Thyroid gland (tissue), 4 donors: ENCODE measurements around the gene BLTP2. TPM values are rescaled to one million over a fixed set of nuclear protein-coding genes. Genes with fewer than 3 reads are reported as not detected.

Experiments used
- DNase-seq, 2 donors: peaks; one replicate each; pipeline ENCODE4 v3.0.0-alpha.2; 2019
- H3K27ac ChIP-seq, 3 donors: fragments of 200-600 bp; sonication (generic); 1 replicate in 2 of 3; 2 replicates in 1 of 3; pipeline ENCODE4 v1.5.1; 2016 to 2019; ENCODE audit warnings: mild to moderate bottlenecking in 1 of 3, moderate library complexity in 1 of 3
- H3K27me3 ChIP-seq: fragments of 200-600 bp; sonication (generic); one replicate; pipeline ENCODE4 v1.5.1; 2019
- H3K36me3 ChIP-seq, 2 donors: fragments of 200-600 bp; sonication (generic); one replicate each; pipeline ENCODE4 v1.5.1; 2016 to 2019
- H3K4me1 ChIP-seq, 2 donors: fragments of 200-600 bp; sonication (generic); one replicate each; pipeline ENCODE4 v1.5.1; 2017 to 2019
- H3K4me3 ChIP-seq, 3 donors: fragments of 200-600 bp; sonication (generic); replicated peaks in 1 of 3; 1 replicate in 2 of 3; 2 replicates in 1 of 3; pipeline ENCODE4 v1.5.1; 2016; ENCODE audit warnings: mild to moderate bottlenecking in 1 of 3
- H3K9me3 ChIP-seq: fragments of 200-600 bp; sonication (generic); one replicate; pipeline ENCODE4 v1.5.1; 2017
- CTCF ChIP-seq, 6 experiments: fragments of 200-600 bp in 3 of 6; fragments of 450-650 bp in 3 of 6; sonication (generic) in 3 of 6; IDR thresholded peaks; one replicate each; pipeline ENCODE4 v1.5.1; 2016 to 2019; ENCODE audit warnings: antibody characterized with exemption in 6 of 6, mild to moderate bottlenecking in 2 of 6, inconsistent platforms in 1 of 6, moderate library complexity in 1 of 6
- POLR2A ChIP-seq, 2 donors: fragments of 450-650 bp; IDR thresholded peaks; one replicate each; pipeline ENCODE4 v1.6.1; 2017; ENCODE audit warnings: antibody characterized with exemption in 2 of 2, mild to moderate bottlenecking in 2 of 2, moderate library complexity in 1 of 2
- WGBS, 2 donors: methylation state at CpG; one replicate each; pipeline ENCODE4 v1.1.5; 2017; 5-methylcytosine and 5-hydroxymethylcytosine counted together
- intact Hi-C: fragments of 100-400 bp; cut with DNase I; formaldehyde crosslinking; loops from one replicate; pipeline ENCODE4 v1.15.1; 2023
- total RNA-seq, 4 donors: library from RNA; depleted of rRNA; stranded (reverse); fragments of >200 nt; gene quantifications; one replicate each; pipeline ENCODE4 v1.2.3, GENCODE V29; 2016

BLTP2 gene
- total RNA-seq, 4 donors from 2014 or later = 96.5 to 153 (median 129) TPM

- no peak for TF ChIP-seq POLR2A (IDR thresholded peaks at IDR 0.05)
- no peak for TF ChIP-seq CTCF (IDR thresholded peaks at IDR 0.05)
- Histone ChIP-seq H3K4me3 (no peak overlapping the region), H3K27me3 (no peaks in the 10 kb centered on the region), H3K36me3 (peaks cover 51 to 55% of the 10 kb centered on the region in 2 donors), H3K4me1 (peaks cover 18 to 21% of the 10 kb centered on the region in 2 donors), H3K27ac (no peak overlapping the region), H3K9me3 (no peaks in the 10 kb centered on the region)
- no peak for DNase-seq
- 94% methylated on average over 2 of the region's 2 CpGs for WGBS, 2 donors
- intact Hi-C loops = no loop called here
These were observed 3.4 kb downstream of the BLTP2 start for GRCh38 chr17:28641579-28641978.

- H3K4me3 ChIP-seq = no peak overlapping the region
- DNase-seq = no peak
- no peaks in the 10 kb centered on the region for H3K4me1 ChIP-seq
- peaks cover 85 to 100% of the 10 kb centered on the region in 2 donors for H3K36me3 ChIP-seq
- H3K27me3 ChIP-seq = no peaks in the 10 kb centered on the region
- H3K9me3 ChIP-seq = no peaks in the 10 kb centered on the region
- TF ChIP-seq CTCF (IDR thresholded peaks at IDR 0.05) (no peak), POLR2A (IDR thresholded peaks at IDR 0.05) (no peak)
- WGBS, 2 donors = 94 to 100% methylated on average over 1 of the region's 1 CpG
- no peak overlapping the region for H3K27ac ChIP-seq
- intact Hi-C loops = no loop called here
These were observed 9.5 kb downstream of the BLTP2 start for GRCh38 chr17:28635506-28635905.

- DNase-seq = no peak
- no peak overlapping the region for H3K4me3 ChIP-seq
- no peaks in the 10 kb centered on the region for H3K9me3 ChIP-seq
- intact Hi-C loops = no loop called here
- no peaks in the 10 kb centered on the region for H3K27me3 ChIP-seq
- TF ChIP-seq CTCF (IDR thresholded peaks at IDR 0.05) (no peak), POLR2A (IDR thresholded peaks at IDR 0.05) (no peak)
- H3K27ac ChIP-seq = no peak overlapping the region
- peaks cover 82 to 89% of the 10 kb centered on the region in 2 donors for H3K36me3 ChIP-seq
- whole genome bisulfite sequencing, 2 donors = 83 to 84% methylated on average over 14 of the region's 14 CpGs
- H3K4me1 ChIP-seq = no peaks in the 10 kb centered on the region
These were observed 10.6 kb downstream of the BLTP2 start for GRCh38 chr17:28634206-28634865.

- no peak for DNase-seq
These were observed 18.1 kb downstream of the BLTP2 start for GRCh38 chr17:28626818-28627217.

More at GRCh38 chr17:28626818-28627217, 18.1 kb downstream of the BLTP2 start:
- intact Hi-C loops = no loop called here
- H3K27ac ChIP-seq = no peak overlapping the region
- no peaks in the 10 kb centered on the region for H3K27me3 ChIP-seq
- peaks cover 52 to 67% of the 10 kb centered on the region in 2 donors for H3K36me3 ChIP-seq
- no peak overlapping the region for H3K4me3 ChIP-seq
- WGBS, 2 donors = 92% methylated on average over 4 of the region's 4 CpGs
- H3K4me1 ChIP-seq = no peaks in the 10 kb centered on the region
- no peak for TF ChIP-seq POLR2A (IDR thresholded peaks at IDR 0.05)
- TF ChIP-seq CTCF (IDR thresholded peaks at IDR 0.05) = no peak
- no peaks in the 10 kb centered on the region for H3K9me3 ChIP-seq
